ENCODE results near the gene FNDC1. TPM values are rescaled to one million over a fixed set of nuclear protein-coding genes. Genes with fewer than 3 reads are reported as not detected.
"Not testable (repeated sequence)": the region's sequence is repeated elsewhere in the genome, so short reads cannot be mapped to it uniquely, and the experiment has no call there.

The FNDC1 gene
- total RNA-seq, 1 experiment from 2014 or later: 0.17 TPM

DNA sequence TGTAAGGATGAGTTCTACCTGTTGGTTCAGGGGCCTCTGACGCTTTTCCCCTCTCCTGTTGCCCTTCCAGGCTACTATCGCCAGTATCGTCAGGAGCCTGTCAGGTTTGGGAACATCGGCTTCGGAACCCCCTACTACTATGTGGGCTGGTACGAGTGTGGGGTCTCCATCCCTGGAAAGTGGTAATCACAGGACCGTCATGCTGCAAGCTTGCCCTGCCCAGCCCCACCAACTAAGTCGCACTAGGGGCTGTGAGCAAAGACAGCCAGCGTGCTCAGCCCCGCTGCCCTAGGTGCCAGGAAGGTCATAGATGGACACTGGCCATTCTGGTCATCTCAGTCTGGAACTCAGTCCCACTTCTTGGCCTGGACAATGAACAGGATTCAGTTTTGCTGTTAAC lies 102.1 kb downstream of the FNDC1 start:
- H3K9me3 Mint-ChIP-seq (ENCODE audit: low read depth, unreplicated experiment): no peaks in the 10 kb centered on the region
- no peaks in the 10 kb centered on the region for H3K4me1 Mint-ChIP-seq (ENCODE audit: low read depth, unreplicated experiment)
- H3K27me3 Mint-ChIP-seq (ENCODE audit: unreplicated experiment): peaks cover 34% of the 10 kb centered on the region
- no peak for DNase-seq
- H3K4me3 Mint-ChIP-seq (ENCODE audit: low read depth, unreplicated experiment): no peak overlapping the region
- no TSS peak for BruUV-seq (replicated peaks)
- CTCF ChIA-PET: no interaction called here
- H3K36me3 Mint-ChIP-seq (ENCODE audit: insufficient read depth, unreplicated experiment): no peaks in the 10 kb centered on the region
- TF ChIP-seq, protein P1, sequence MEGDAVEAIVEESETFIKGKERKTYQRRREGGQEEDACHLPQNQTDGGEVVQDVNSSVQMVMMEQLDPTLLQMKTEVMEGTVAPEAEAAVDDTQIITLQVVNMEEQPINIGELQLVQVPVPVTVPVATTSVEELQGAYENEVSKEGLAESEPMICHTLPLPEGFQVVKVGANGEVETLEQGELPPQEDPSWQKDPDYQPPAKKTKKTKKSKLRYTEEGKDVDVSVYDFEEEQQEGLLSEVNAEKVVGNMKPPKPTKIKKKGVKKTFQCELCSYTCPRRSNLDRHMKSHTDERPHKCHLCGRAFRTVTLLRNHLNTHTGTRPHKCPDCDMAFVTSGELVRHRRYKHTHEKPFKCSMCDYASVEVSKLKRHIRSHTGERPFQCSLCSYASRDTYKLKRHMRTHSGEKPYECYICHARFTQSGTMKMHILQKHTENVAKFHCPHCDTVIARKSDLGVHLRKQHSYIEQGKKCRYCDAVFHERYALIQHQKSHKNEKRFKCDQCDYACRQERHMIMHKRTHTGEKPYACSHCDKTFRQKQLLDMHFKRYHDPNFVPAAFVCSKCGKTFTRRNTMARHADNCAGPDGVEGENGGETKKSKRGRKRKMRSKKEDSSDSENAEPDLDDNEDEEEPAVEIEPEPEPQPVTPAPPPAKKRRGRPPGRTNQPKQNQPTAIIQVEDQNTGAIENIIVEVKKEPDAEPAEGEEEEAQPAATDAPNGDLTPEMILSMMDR (IDR thresholded peaks at IDR 0.05; ENCODE audit: unreplicated experiment): no peak
- H3K27ac Mint-ChIP-seq (ENCODE audit: unreplicated experiment): no peak overlapping the region
- intact Hi-C loops (cut with micrococcal nuclease; ENCODE audit: unreplicated experiment): no loop called here

DNA sequence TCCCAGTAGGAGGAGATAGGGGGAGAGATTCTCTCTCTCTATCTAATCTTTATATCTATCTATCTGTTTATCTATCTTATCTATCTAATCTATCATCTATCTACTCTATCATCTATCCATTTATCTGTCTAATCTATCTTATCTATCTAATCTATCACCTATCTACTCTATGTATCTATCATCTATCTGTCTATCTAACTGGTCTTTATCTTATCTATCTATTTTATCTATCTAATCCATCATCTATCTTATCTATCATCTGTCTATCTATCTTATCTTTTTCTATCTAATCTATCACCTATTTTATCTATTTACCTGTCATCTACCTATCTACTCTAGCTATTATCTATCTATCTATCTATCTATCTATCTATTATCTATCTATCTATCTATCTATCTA lies 109.4 kb downstream of the FNDC1 start:
- Mint-ChIP-seq H3K36me3 (ENCODE audit: insufficient read depth, unreplicated experiment) (no peaks in the 10 kb centered on the region), H3K4me1 (ENCODE audit: low read depth, unreplicated experiment) (peaks cover 8% of the 10 kb centered on the region), H3K9me3 (ENCODE audit: low read depth, unreplicated experiment) (no peaks in the 10 kb centered on the region), H3K27me3 (ENCODE audit: unreplicated experiment) (peaks cover 80% of the 10 kb centered on the region), H3K4me3 (ENCODE audit: low read depth, unreplicated experiment) (no peak overlapping the region), H3K27ac (ENCODE audit: unreplicated experiment) (no peak overlapping the region)
- DNase-seq: no peak
- intact Hi-C loops (cut with micrococcal nuclease; ENCODE audit: unreplicated experiment): no loop called here
- CTCF ChIA-PET: no interaction called here
- no TSS peak for BruUV-seq (replicated peaks)
- TF ChIP-seq, protein P1 (IDR thresholded peaks at IDR 0.05; ENCODE audit: unreplicated experiment): no peak

DNA sequence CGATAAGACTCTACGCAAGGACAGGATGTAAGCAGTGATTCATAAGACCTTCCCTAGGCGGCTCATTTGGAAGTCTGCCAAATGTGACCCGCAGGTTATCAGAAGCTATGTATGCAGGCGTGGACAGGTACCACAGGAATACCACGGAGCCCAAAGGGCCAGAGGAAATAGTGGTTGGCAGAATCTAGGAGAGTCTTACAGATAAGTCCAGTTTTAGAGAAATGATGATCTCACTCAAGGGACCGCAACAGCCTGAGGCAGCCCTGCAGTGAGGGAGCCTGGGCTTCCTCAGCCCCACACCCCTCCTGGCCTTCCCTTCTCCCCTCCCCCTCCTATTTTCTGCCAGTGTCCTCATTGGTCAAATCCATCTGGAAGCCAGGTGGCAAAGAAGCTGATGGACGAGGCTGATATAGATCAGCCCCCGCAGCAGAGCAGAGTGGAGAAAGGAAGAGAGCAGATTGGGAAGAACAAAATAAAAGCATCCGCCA lies 110.6 kb downstream of the FNDC1 start:
- Mint-ChIP-seq H3K9me3 (ENCODE audit: low read depth, unreplicated experiment) (no peaks in the 10 kb centered on the region), H3K36me3 (ENCODE audit: insufficient read depth, unreplicated experiment) (no peaks in the 10 kb centered on the region), H3K27me3 (ENCODE audit: unreplicated experiment) (peaks cover 68% of the 10 kb centered on the region), H3K4me3 (ENCODE audit: low read depth, unreplicated experiment) (no peak overlapping the region), H3K27ac (ENCODE audit: unreplicated experiment) (no peak overlapping the region), H3K4me1 (ENCODE audit: low read depth, unreplicated experiment) (peaks cover 8% of the 10 kb centered on the region)
- intact Hi-C loops (cut with micrococcal nuclease; ENCODE audit: unreplicated experiment): no loop called here
- CTCF ChIA-PET: no interaction called here
- BruUV-seq (replicated peaks): no TSS peak
- peak; percentile 37 for DNase-seq
- TF ChIP-seq, protein P1 (IDR thresholded peaks at IDR 0.05; ENCODE audit: unreplicated experiment): no peak

DNA sequence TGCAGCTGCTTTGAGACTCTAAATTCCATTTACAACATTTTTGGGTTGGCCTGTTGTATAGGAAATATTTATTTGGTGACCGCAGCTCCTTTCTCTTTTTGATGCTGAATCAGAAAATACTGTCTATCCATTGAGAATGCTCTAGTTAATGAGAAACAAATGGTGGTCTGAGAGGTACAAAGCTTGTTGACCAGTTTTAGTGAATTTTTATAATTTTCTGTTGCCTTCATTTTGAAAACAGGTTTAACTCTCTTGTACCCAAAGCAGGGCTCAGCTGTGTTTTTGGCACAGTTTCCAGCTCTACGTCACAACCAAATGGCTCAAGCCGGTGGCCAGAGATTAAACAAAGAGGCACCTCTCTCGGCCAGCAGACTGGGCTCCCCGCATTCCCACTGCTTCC lies 113.2 kb downstream of the FNDC1 start:
- TF ChIP-seq, protein P1 (IDR thresholded peaks at IDR 0.05; ENCODE audit: unreplicated experiment): no peak
- CTCF ChIA-PET: no interaction called here
- no peak for DNase-seq

DNA sequence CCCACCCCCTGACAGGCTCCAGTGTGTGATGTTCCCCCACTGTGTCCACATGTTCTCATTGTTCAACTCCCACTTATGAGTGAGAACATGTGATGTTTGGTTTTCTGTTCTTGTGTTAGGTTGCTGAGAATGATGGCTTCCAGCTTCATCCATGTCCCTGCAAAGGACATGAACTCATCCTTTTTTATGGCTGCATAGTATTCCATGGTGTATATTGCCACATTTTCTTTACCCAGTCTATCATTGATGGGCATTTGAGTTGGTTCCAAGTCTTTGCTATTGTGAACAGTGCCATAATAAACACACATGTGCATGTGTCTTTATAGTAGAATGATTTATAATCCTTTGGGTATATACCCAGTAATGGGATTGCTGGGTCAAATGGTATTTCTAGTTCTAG lies 115.5 kb downstream of the FNDC1 start:
- H3K27me3 Mint-ChIP-seq (ENCODE audit: unreplicated experiment): peaks cover 50% of the 10 kb centered on the region
- BruUV-seq (replicated peaks); H3K9me3 Mint-ChIP-seq (ENCODE audit: low read depth, unreplicated experiment); intact Hi-C loops (cut with micrococcal nuclease; ENCODE audit: unreplicated experiment); H3K4me3 Mint-ChIP-seq (ENCODE audit: low read depth, unreplicated experiment); H3K4me1 Mint-ChIP-seq (ENCODE audit: low read depth, unreplicated experiment); H3K27ac Mint-ChIP-seq (ENCODE audit: unreplicated experiment); H3K36me3 Mint-ChIP-seq (ENCODE audit: insufficient read depth, unreplicated experiment); DNase-seq: not testable (repeated sequence)
- CTCF ChIA-PET: interaction anchor here (0.7 kb wide), 2 partner anchors 8 to 38 kb away, joined by 3 to 4 read pairs; no protein-coding TSS in a partner anchor

More for the DNA sequence above, 113.2 kb downstream of the FNDC1 start:
- no TSS peak for BruUV-seq (replicated peaks)
- intact Hi-C loops (cut with micrococcal nuclease; ENCODE audit: unreplicated experiment): no loop called here
- H3K4me1 Mint-ChIP-seq (ENCODE audit: low read depth, unreplicated experiment): peaks cover 8% of the 10 kb centered on the region
- no peaks in the 10 kb centered on the region for H3K9me3 Mint-ChIP-seq (ENCODE audit: low read depth, unreplicated experiment)
- peaks cover 50% of the 10 kb centered on the region for H3K27me3 Mint-ChIP-seq (ENCODE audit: unreplicated experiment)
- H3K4me3 Mint-ChIP-seq (ENCODE audit: low read depth, unreplicated experiment): no peak overlapping the region
- H3K27ac Mint-ChIP-seq (ENCODE audit: unreplicated experiment): no peak overlapping the region
- no peaks in the 10 kb centered on the region for H3K36me3 Mint-ChIP-seq (ENCODE audit: insufficient read depth, unreplicated experiment)
